Small intestine (tissue), 7 donors: ENCODE results near the gene GNB2. TPM values are rescaled to one million over a fixed set of nuclear protein-coding genes. Genes with fewer than 3 reads are reported as not detected.
"Not testable (repeated sequence)": the region's sequence is repeated elsewhere in the genome, so short reads cannot be mapped to it uniquely, and the experiment has no call there.

Experiments
- DNase-seq, 2 donors: peaks; one replicate each; pipeline versions ENCODE4 v3.0.0 to v3.0.0-alpha.2; 2013
- FAIRE-seq: peaks from 2 replicates; lab custom pipeline; 2012; peaks lifted over from hg19 to GRCh38; lab: Jason Lieb, UNC
- H3K27ac ChIP-seq, 3 donors: one replicate each; pipeline ENCODE4 v1.5.1; 2013; ENCODE audit warnings: low read length in 2 of 3, mild to moderate bottlenecking in 2 of 3, control low read depth in 1 of 3, inconsistent platforms in 1 of 3, low read depth in 1 of 3, moderate library complexity in 1 of 3
- H3K27me3 ChIP-seq, 3 donors: one replicate each; pipeline ENCODE4 v1.6.1; 2013; ENCODE audit warnings: low read length in 3 of 3, inconsistent platforms in 1 of 3; ENCODE audit not compliant: control insufficient read depth in 3 of 3, insufficient read depth in 3 of 3
- H3K36me3 ChIP-seq, 3 donors: one replicate each; pipeline ENCODE4 v1.6.1; 2013; ENCODE audit warnings: low read length in 3 of 3, inconsistent platforms in 1 of 3, low read depth in 1 of 3, mild to moderate bottlenecking in 1 of 3, moderate library complexity in 1 of 3; ENCODE audit not compliant: control insufficient read depth in 3 of 3, insufficient read depth in 2 of 3
- H3K4me1 ChIP-seq, 3 donors: one replicate each; pipeline ENCODE4 v1.6.1; 2013; ENCODE audit warnings: low read length in 2 of 3, inconsistent platforms in 1 of 3, low read depth in 1 of 3, mild to moderate bottlenecking in 1 of 3, moderate library complexity in 1 of 3; ENCODE audit not compliant: control insufficient read depth in 3 of 3, insufficient read depth in 2 of 3
- H3K4me3 ChIP-seq, 3 donors: one replicate each; pipeline ENCODE4 v1.5.1; 2013; ENCODE audit warnings: low read length in 3 of 3, control low read depth in 1 of 3, inconsistent platforms in 1 of 3, low read depth in 1 of 3, mild to moderate bottlenecking in 1 of 3, moderate library complexity in 1 of 3
- H3K9me3 ChIP-seq, 2 donors: one replicate each; pipeline ENCODE4 v1.6.1; 2013; ENCODE audit warnings: low read depth in 1 of 2, low read length in 1 of 2; ENCODE audit not compliant: control insufficient read depth in 2 of 2, insufficient read depth in 1 of 2
- WGBS, 3 donors: extraction: QIAGEN DNeasy Blood & Tissue Kit; methylation state at CpG; one replicate each; pipeline ENCODE4 v1.1.7; 2013; 5-methylcytosine and 5-hydroxymethylcytosine counted together
- polyA plus RNA-seq, 4 donors: library from polyadenylated mRNA; stranded (reverse) in 3 of 4; unstranded in 1 of 4; fragments of 200-250 nt in 3 of 4; fragments of 120-200 nt in 1 of 4; gene quantifications; one replicate each; pipeline versions ENCODE4 v1.2.1 to v1.2.3, GENCODE V29; 2013
- donor health status: healthy with polysubstance abuse.
- donor health status: control.
- donor health status: control.
- donor health status: Bipolar disorder and iron deficiency.
- donor health status: healthy.

The GNB2 gene
- polyA plus RNA-seq, 4 donors: 179 to 214 (median 186) TPM

- Histone ChIP-seq H3K36me3 (no peaks in the 10 kb centered on the region), H3K27ac (no peak overlapping the region), H3K27me3 (peaks cover 0 to 23% (median 7%) of the 10 kb centered on the region in 3 donors), H3K4me3 (no peak overlapping the region), H3K9me3 (no peaks in the 10 kb centered on the region), H3K4me1 (no peaks in the 10 kb centered on the region)
- 75 to 80% (median 76%) methylated on average over 15 of the region's 15 CpGs for WGBS, 3 donors
- FAIRE-seq (no peak), DNase-seq (no peak)
These were observed 23.5 kb upstream of the GNB2 start for GRCh38 chr7:100649826-100650565.

DNA sequence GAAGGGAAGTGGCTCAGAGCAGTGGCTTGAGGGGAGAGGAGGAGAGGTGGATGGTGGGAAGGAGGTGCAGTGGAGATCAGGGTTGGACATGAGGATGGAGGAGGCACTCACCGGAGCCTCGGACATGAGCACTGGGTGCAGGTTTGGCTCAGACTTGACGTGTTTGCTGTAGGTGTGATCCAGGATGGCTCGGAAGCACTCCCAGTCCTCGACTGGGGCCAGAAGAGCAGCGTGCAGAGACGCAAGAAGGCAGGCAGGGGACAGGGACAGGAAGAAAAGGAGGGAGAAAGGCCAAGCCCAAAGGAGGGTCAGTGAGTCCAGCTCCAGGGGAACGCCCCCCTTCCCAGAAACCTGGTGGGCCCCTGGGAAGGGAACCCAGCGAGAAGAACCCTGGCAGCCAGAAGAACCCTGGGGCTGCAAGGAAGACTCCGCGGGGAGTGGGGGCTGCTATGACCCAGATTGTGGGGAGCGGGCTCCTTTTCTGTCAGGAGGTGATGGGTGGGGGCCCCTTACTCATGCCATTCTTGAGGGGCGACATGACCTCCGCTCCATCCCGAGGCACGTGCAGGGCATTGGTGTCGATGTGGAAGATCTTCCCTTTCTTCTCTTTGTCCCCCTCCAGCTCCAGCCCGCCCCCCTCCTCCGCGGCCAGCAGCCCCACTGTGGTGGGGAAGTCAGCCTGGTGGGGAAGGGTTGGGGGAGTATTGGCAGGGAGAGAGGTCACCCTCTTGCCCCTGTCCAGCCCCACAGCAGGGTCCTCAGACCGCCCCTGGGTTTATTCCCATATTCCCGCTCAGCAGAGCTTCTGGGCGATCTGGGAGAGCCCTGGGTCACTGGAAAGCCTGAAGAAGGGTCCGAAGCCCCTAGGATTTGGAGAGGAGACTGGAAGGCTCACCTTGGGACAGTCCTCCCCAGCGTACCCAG, 18.4 kb upstream of the GNB2 start:
- FAIRE-seq (no peak), DNase-seq (no peak)
- H3K36me3 ChIP-seq: no peaks in the 10 kb centered on the region
- H3K9me3 ChIP-seq: peaks cover 2 to 6% of the 10 kb centered on the region in 2 donors
- no peaks in the 10 kb centered on the region for H3K4me1 ChIP-seq
- no peak overlapping the region for H3K4me3 ChIP-seq
- no peak overlapping the region for H3K27ac ChIP-seq
- peaks cover 0 to 44% (median 17%) of the 10 kb centered on the region in 3 donors for H3K27me3 ChIP-seq
- 50 to 64% (median 55%) methylated on average over 21 to 25 of the region's 25 CpGs for WGBS, 3 donors

DNA sequence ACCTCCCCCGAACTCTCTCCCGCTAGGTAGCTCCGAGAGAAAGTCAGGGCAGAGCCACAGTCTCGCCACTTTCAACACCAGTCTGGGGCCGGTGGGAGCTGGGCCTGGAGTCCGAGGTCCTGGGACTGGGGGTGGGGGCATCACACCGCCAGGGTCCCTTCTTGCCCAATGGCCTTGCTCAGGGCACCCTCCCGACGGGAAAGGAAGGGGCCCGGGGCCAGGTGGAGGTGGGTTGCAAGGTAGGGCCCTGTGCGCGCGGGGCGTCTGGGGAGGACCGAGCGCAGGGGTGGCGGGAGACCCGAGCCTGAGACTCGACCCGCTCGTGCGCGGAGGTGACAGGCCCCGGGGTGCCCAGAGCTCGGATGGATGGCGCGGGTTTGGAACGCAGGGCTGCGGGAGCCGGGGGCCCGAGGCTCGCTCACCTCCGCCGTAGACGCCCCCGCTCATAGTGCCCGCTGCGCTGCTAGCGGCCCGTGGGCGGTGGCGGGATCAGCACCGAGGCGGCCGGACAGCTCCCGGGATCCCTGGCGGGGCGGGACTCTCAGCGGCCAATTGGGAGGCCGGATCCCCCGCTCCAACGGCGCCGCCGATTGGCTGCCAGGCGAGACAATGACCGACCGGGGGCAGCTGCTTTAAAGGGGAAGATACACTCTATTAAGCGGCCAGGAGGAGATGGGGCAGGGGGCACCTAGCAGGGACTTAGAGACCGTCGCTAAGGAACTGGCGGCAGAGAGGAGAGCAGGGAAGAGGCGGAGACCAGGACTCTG, 17.4 kb upstream of the GNB2 start, which contains the start of gene ACTL6B:
Gene ACTL6B, minus strand, starts transcription at position 541 of the 767 bp plus-strand sequence. Its CDS starts 94 bp downstream, at position 447.
- Histone ChIP-seq H3K4me3 (no peak within 1 kb of the TSS), H3K36me3 (no peaks in the 10 kb centered on the region), H3K9me3 (peaks cover 2 to 6% of the 10 kb centered on the region in 2 donors), H3K27ac (no peak within 1 kb of the TSS), H3K27me3 (peaks cover 0 to 44% (median 17%) of the 10 kb centered on the region in 3 donors), H3K4me1 (no peaks in the 10 kb centered on the region)
- 11 to 24% (median 19%) methylated on average over 43 to 63 of the region's 63 CpGs for WGBS, 3 donors
- no peak for FAIRE-seq
- DNase-seq: peak; percentile 36 to 77

DNA sequence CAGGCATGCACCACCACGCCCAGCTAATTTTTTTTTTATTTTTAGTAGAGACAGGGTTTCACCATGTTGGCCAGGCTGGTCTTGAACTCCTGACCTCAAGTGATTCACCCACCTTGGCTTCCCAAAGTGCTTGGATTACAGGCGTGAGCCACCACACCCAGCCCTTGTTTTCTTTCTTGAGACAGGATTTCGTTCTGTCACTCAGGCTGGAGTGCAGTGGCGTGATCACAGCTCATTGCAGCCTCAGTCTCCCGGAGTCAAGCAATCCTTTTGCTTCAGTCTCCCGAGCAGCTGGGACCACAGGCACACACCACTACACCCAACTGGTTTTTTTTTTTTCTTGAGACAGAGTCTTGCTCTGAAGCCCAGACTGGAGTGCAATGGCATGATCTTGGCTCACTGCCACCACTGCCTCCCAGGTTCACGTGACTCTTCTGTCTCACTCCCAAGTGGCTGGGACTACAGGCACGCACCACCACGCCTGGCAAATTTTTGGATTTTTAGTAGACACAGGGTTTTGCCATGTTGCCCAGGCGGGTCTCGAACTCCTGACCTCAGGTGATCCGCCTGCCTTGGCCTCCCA, 11.3 kb upstream of the GNB2 start:
- not testable (repeated sequence) for H3K4me3 ChIP-seq, H3K27ac ChIP-seq, H3K4me1 ChIP-seq, H3K36me3 ChIP-seq, DNase-seq, FAIRE-seq, H3K9me3 ChIP-seq
- 51 to 77% (median 60%) methylated on average over 12 of the region's 12 CpGs for WGBS, 3 donors
- peaks cover 0 to 11% (median 2%) of the 10 kb centered on the region in 3 donors for H3K27me3 ChIP-seq

- DNase-seq: no peak
- no peak for FAIRE-seq
- Histone ChIP-seq H3K9me3 (no peaks in the 10 kb centered on the region), H3K27ac (no peak overlapping the region), H3K36me3 (no peaks in the 10 kb centered on the region), H3K4me3 (no peak overlapping the region), H3K27me3 (peaks cover 0 to under 1% (median 0%) of the 10 kb centered on the region in 3 donors), H3K4me1 (no peaks in the 10 kb centered on the region)
- 94 to 96% (median 95%) methylated on average over 5 of the region's 5 CpGs for WGBS, 3 donors
These were observed 8.3 kb upstream of the GNB2 start for GRCh38 chr7:100665168-100665726.

GRCh38 chr7:100667331-100668068, 6.0 kb upstream of the GNB2 start:
- Histone ChIP-seq H3K27me3 (peaks cover 0 to 9% (median 0%) of the 10 kb centered on the region in 3 donors), H3K27ac (no peak overlapping the region), H3K9me3 (no peaks in the 10 kb centered on the region), H3K36me3 (no peaks in the 10 kb centered on the region), H3K4me3 (no peak overlapping the region), H3K4me1 (no peaks in the 10 kb centered on the region)
- DNase-seq: no peak
- 79 to 82% (median 82%) methylated on average over 16 of the region's 16 CpGs for WGBS, 3 donors
- no peak for FAIRE-seq

DNA sequence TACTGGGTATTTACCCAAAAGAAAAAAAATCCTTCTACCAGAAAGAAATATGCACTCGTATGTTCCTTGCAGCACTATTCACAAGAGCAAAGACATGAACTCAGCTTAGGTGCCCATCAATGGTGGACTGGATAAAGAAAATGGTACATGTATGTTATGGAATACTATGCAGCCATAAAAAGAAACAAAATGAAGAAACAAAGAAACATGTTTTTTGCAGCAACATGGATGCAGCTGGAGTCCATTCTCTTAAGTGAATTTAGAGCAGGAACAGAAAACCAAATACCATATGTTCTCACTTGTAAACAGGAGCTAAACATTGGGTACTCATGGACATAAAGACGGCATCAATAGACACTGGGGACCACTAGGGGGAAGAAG, 5.5 kb upstream of the GNB2 start:
- H3K27ac ChIP-seq: no peak overlapping the region
- DNase-seq: no peak
- no peaks in the 10 kb centered on the region for H3K9me3 ChIP-seq
- peaks cover 0 to 9% (median 0%) of the 10 kb centered on the region in 3 donors for H3K27me3 ChIP-seq
- no peak for FAIRE-seq
- no peak overlapping the region for H3K4me3 ChIP-seq
- H3K36me3 ChIP-seq: no peaks in the 10 kb centered on the region
- no peaks in the 10 kb centered on the region for H3K4me1 ChIP-seq
- WGBS, 3 donors: 82 to 90% (median 87%) methylated on average over 2 of the region's 2 CpGs
